ENCODE data around the gene DIO3. TPM values are rescaled to one million over a fixed set of nuclear protein-coding genes. Genes with fewer than 3 reads are reported as not detected.

Gene DIO3
- total RNA-seq, 5 donors from 2014 or later (not counting 1 experiment from before 2014, with no cell fraction given), result not detected

GRCh38 chr14:101561897-101562490 is 699 bp downstream of the DIO3 start:
- Histone ChIP-seq H3K4me3 (ENCODE audit: control insufficient read depth in 1 of 2, extremely low read depth in 1 of 2, low read length in 1 of 2) (no peak overlapping the region), H3K4me1 (ENCODE audit: control insufficient read depth in 1 of 2, extremely low read depth in 1 of 2, insufficient read depth in 2 of 2, low read length in 2 of 2) (peaks cover 0 to 2% of the 10 kb centered on the region in 2 experiments), H3K27ac (ENCODE audit: low read length) (no peak overlapping the region), H3K9me3 (no peaks in the 10 kb centered on the region), H3K36me3 (ENCODE audit: control insufficient read depth in 2 of 2, extremely low read depth in 1 of 2, insufficient read depth in 1 of 2, low read length in 1 of 2) (no peaks in the 10 kb centered on the region), H3K27me3 (replicated peaks in 1 of 2; ENCODE audit: control insufficient read depth in 2 of 2, extremely low read depth in 1 of 2, insufficient read depth in 2 of 2, low read length in 1 of 2) (peaks cover 21 to 85% of the 10 kb centered on the region in 2 experiments)
- no peaks in the 10 kb centered on the region for H3K9me3 Mint-ChIP-seq
- ChIA-PET CTCF (no interaction called here), POLR2A (no interaction called here)
- no peak for DNase-seq
- H3K4me3 Mint-ChIP-seq, result peak overlapping the region in 1 of 3 donors; percentile 43
- H3K36me3 Mint-ChIP-seq, result no peaks in the 10 kb centered on the region
- no peak overlapping the region for H3K27ac Mint-ChIP-seq
- peaks cover 48 to 72% of the 10 kb centered on the region in 2 donors for H3K27me3 Mint-ChIP-seq
- no peak for ATAC-seq (replicated peaks in 1 of 4)
- peaks cover 14 to 22% (median 17%) of the 10 kb centered on the region in 3 donors for H3K4me1 Mint-ChIP-seq
- WGBS (ENCODE audit: insufficient coverage), result 76% methylated on average over 51 of the region's 51 CpGs

DNA sequence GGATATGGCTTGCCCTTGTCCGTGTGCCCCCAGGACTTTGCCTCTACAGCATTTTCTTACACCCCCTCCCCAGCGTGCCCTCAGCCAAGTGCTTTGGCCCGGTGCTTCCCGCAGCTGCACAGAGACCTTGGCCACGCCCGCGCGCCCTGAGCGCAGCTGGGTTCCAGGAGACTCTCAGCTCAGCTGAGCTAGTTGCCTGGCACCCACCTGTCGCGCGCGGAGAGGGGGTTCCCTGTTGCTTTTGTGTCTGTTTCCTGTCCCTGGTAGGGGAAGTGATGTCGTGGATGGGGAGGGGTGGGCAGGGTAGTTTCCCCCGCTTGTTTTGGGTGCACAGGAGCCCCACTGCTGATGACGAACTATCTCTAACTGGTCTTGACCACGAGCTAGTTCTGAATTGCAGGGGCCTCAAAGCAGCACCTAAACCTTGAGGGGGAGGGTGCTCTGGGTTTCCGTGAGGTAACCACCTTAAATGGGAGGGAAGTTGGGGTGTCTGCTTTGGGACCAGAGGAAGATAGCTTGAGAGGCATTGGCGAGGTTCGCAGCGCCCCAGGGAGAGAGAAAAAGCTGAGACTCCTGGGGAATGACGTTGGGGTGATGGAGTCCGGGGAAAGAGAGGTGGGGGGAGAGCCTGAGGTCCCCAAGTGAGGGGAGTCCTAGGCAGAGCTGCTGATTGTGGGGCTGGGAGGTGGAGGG is 1.5 kb downstream of the DIO3 start:
- H3K9me3 ChIP-seq, result no peaks in the 10 kb centered on the region
- no peak overlapping the region for H3K27ac ChIP-seq (ENCODE audit: low read length)
- no peaks in the 10 kb centered on the region for H3K36me3 Mint-ChIP-seq
- DNase-seq (peak in 3 of 35 experiments; percentile 4 to 7 (median 7)), ATAC-seq (replicated peaks in 1 of 4) (peak in 1 of 4 experiments; percentile 28)
- ChIA-PET POLR2A (no interaction called here), CTCF (interaction anchor here in 1 of 2 donors (0.6 kb wide), 1 partner anchor 1557 kb away, joined by 3 read pairs; no protein-coding TSS in a partner anchor)
- H3K4me3 ChIP-seq (ENCODE audit: control insufficient read depth in 1 of 2, extremely low read depth in 1 of 2, low read length in 1 of 2), result no peak overlapping the region
- H3K27ac Mint-ChIP-seq, result peak overlapping the region in 1 of 2 donors; percentile 19
- WGBS (ENCODE audit: insufficient coverage), result 11% methylated on average over 23 of the region's 23 CpGs
- no peaks in the 10 kb centered on the region for H3K36me3 ChIP-seq (ENCODE audit: control insufficient read depth in 2 of 2, extremely low read depth in 1 of 2, insufficient read depth in 1 of 2, low read length in 1 of 2)
- peaks cover 14 to 22% (median 17%) of the 10 kb centered on the region in 3 donors for H3K4me1 Mint-ChIP-seq
- peaks cover 50 to 74% of the 10 kb centered on the region in 2 donors for H3K27me3 Mint-ChIP-seq
- H3K27me3 ChIP-seq (replicated peaks in 1 of 2; ENCODE audit: control insufficient read depth in 2 of 2, extremely low read depth in 1 of 2, insufficient read depth in 2 of 2, low read length in 1 of 2), result peaks cover 24 to 83% of the 10 kb centered on the region in 2 experiments
- H3K4me3 Mint-ChIP-seq, result peak overlapping the region in 1 of 3 donors; percentile 43
- H3K4me1 ChIP-seq (ENCODE audit: control insufficient read depth in 1 of 2, extremely low read depth in 1 of 2, insufficient read depth in 2 of 2, low read length in 2 of 2), result peaks cover 0 to 2% of the 10 kb centered on the region in 2 experiments
- no peaks in the 10 kb centered on the region for H3K9me3 Mint-ChIP-seq

DNA sequence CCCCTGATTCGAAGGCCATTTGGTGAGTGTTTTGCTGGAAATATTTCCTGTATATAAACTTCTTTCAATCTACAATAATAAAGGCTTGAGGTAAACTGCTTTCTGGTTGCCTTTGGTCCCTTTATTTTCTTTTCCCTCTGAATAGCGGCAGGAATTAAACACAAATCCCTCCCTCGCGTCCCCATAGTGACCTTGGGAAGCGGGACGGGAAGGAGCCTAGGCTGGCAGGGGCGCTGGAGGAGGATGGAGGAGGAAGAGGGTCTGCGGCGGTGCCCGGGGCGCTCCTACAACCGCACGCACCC is 2.0 kb downstream of the DIO3 start:
- Histone ChIP-seq H3K9me3 (no peaks in the 10 kb centered on the region), H3K4me3 (ENCODE audit: control insufficient read depth in 1 of 2, extremely low read depth in 1 of 2, low read length in 1 of 2) (no peak overlapping the region), H3K36me3 (ENCODE audit: control insufficient read depth in 2 of 2, extremely low read depth in 1 of 2, insufficient read depth in 1 of 2, low read length in 1 of 2) (no peaks in the 10 kb centered on the region), H3K27ac (ENCODE audit: low read length) (no peak overlapping the region), H3K4me1 (ENCODE audit: control insufficient read depth in 1 of 2, extremely low read depth in 1 of 2, insufficient read depth in 2 of 2, low read length in 2 of 2) (peaks cover 0 to 2% of the 10 kb centered on the region in 2 experiments), H3K27me3 (replicated peaks in 1 of 2; ENCODE audit: control insufficient read depth in 2 of 2, extremely low read depth in 1 of 2, insufficient read depth in 2 of 2, low read length in 1 of 2) (peaks cover 24 to 81% of the 10 kb centered on the region in 2 experiments)
- Mint-ChIP-seq H3K36me3 (no peaks in the 10 kb centered on the region), H3K4me3 (peak overlapping the region in 1 of 3 donors; percentile 30), H3K9me3 (no peaks in the 10 kb centered on the region), H3K4me1 (peaks cover 14 to 22% (median 17%) of the 10 kb centered on the region in 3 donors), H3K27ac (peak overlapping the region in 1 of 2 donors; percentile 19), H3K27me3 (peaks cover 55 to 75% of the 10 kb centered on the region in 2 donors)
- 12% methylated on average over 11 of the region's 13 CpGs for WGBS (ENCODE audit: insufficient coverage)
- ChIA-PET CTCF (no interaction called here), POLR2A (no interaction called here)
- ATAC-seq (replicated peaks in 1 of 4) (no peak), DNase-seq (no peak)

GRCh38 chr14:101563654-101564443 is 2.6 kb downstream of the DIO3 start:
- H3K4me1 Mint-ChIP-seq, result peaks cover 14 to 20% (median 17%) of the 10 kb centered on the region in 3 donors
- no peak overlapping the region for H3K4me3 ChIP-seq (ENCODE audit: control insufficient read depth in 1 of 2, extremely low read depth in 1 of 2, low read length in 1 of 2)
- no peaks in the 10 kb centered on the region for H3K9me3 Mint-ChIP-seq
- H3K36me3 ChIP-seq (ENCODE audit: control insufficient read depth in 2 of 2, extremely low read depth in 1 of 2, insufficient read depth in 1 of 2, low read length in 1 of 2), result no peaks in the 10 kb centered on the region
- ChIA-PET POLR2A (no interaction called here), CTCF (no interaction called here)
- H3K9me3 ChIP-seq, result no peaks in the 10 kb centered on the region
- H3K4me3 Mint-ChIP-seq, result no peak overlapping the region
- H3K27me3 ChIP-seq (replicated peaks in 1 of 2; ENCODE audit: control insufficient read depth in 2 of 2, extremely low read depth in 1 of 2, insufficient read depth in 2 of 2, low read length in 1 of 2), result peaks cover 20 to 78% of the 10 kb centered on the region in 2 experiments
- 4% methylated on average over 50 of the region's 54 CpGs for WGBS (ENCODE audit: insufficient coverage)
- peaks cover 53 to 72% of the 10 kb centered on the region in 2 donors for H3K27me3 Mint-ChIP-seq
- ATAC-seq (replicated peaks in 1 of 4) (no peak), DNase-seq (no peak)
- H3K4me1 ChIP-seq (ENCODE audit: control insufficient read depth in 1 of 2, extremely low read depth in 1 of 2, insufficient read depth in 2 of 2, low read length in 2 of 2), result peaks cover 0 to 2% of the 10 kb centered on the region in 2 experiments
- H3K36me3 Mint-ChIP-seq, result no peaks in the 10 kb centered on the region
- H3K27ac ChIP-seq (ENCODE audit: low read length), result no peak overlapping the region
- H3K27ac Mint-ChIP-seq, result no peak overlapping the region

DNA sequence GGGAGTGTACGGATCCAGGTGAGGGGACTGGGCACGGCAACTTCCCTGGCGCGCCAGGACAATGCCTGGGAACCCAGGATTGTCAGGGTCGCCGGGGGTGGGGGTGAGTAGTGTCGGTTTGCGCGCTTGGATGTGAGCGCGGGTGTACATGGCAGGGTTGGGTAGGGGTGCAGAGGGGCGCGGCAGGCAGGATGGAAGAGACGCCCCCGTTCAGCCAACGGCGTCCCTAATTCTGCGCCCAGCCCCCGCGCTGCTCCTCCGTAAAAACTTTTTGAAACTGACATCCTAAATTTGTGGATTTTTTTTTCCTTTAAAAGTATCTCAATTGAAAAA is 3.1 kb downstream of the DIO3 start:
- Histone ChIP-seq H3K9me3 (no peaks in the 10 kb centered on the region), H3K36me3 (ENCODE audit: control insufficient read depth in 2 of 2, extremely low read depth in 1 of 2, insufficient read depth in 1 of 2, low read length in 1 of 2) (no peaks in the 10 kb centered on the region), H3K4me1 (ENCODE audit: control insufficient read depth in 1 of 2, extremely low read depth in 1 of 2, insufficient read depth in 2 of 2, low read length in 2 of 2) (peaks cover 0 to 2% of the 10 kb centered on the region in 2 experiments), H3K27ac (ENCODE audit: low read length) (no peak overlapping the region), H3K27me3 (replicated peaks in 1 of 2; ENCODE audit: control insufficient read depth in 2 of 2, extremely low read depth in 1 of 2, insufficient read depth in 2 of 2, low read length in 1 of 2) (peaks cover 19 to 73% of the 10 kb centered on the region in 2 experiments), H3K4me3 (ENCODE audit: control insufficient read depth in 1 of 2, extremely low read depth in 1 of 2, low read length in 1 of 2) (no peak overlapping the region)
- ChIA-PET CTCF (no interaction called here), POLR2A (no interaction called here)
- Mint-ChIP-seq H3K36me3 (no peaks in the 10 kb centered on the region), H3K27me3 (peaks cover 55 to 66% of the 10 kb centered on the region in 2 donors), H3K9me3 (no peaks in the 10 kb centered on the region), H3K27ac (no peak overlapping the region), H3K4me1 (peaks cover 14 to 20% (median 17%) of the 10 kb centered on the region in 3 donors), H3K4me3 (no peak overlapping the region)
- no peak for ATAC-seq (replicated peaks in 1 of 4)
- DNase-seq, result no peak
- 9% methylated on average over 18 of the region's 21 CpGs for WGBS (ENCODE audit: insufficient coverage)

GRCh38 chr14:101564819-101565698 is 3.8 kb downstream of the DIO3 start:
- peaks cover 14 to 20% (median 17%) of the 10 kb centered on the region in 3 donors for H3K4me1 Mint-ChIP-seq
- peaks cover 55 to 65% of the 10 kb centered on the region in 2 donors for H3K27me3 Mint-ChIP-seq
- no peaks in the 10 kb centered on the region for H3K9me3 ChIP-seq
- peaks cover 0 to under 1% of the 10 kb centered on the region in 2 experiments for H3K4me1 ChIP-seq (ENCODE audit: control insufficient read depth in 1 of 2, extremely low read depth in 1 of 2, insufficient read depth in 2 of 2, low read length in 2 of 2)
- no peak overlapping the region for H3K27ac ChIP-seq (ENCODE audit: low read length)
- peak overlapping the region in 1 of 3 donors; percentile 26 for H3K4me3 Mint-ChIP-seq
- H3K36me3 ChIP-seq (ENCODE audit: control insufficient read depth in 2 of 2, extremely low read depth in 1 of 2, insufficient read depth in 1 of 2, low read length in 1 of 2), result no peaks in the 10 kb centered on the region
- ChIA-PET CTCF (no interaction called here), POLR2A (no interaction called here)
- DNase-seq (no peak), ATAC-seq (replicated peaks in 1 of 4) (no peak)
- H3K36me3 Mint-ChIP-seq, result no peaks in the 10 kb centered on the region
- no peaks in the 10 kb centered on the region for H3K9me3 Mint-ChIP-seq
- H3K4me3 ChIP-seq (ENCODE audit: control insufficient read depth in 1 of 2, extremely low read depth in 1 of 2, low read length in 1 of 2), result no peak overlapping the region
- H3K27ac Mint-ChIP-seq, result peak overlapping the region in 1 of 2 donors; percentile 1
- peaks cover 19 to 67% of the 10 kb centered on the region in 2 experiments for H3K27me3 ChIP-seq (replicated peaks in 1 of 2; ENCODE audit: control insufficient read depth in 2 of 2, extremely low read depth in 1 of 2, insufficient read depth in 2 of 2, low read length in 1 of 2)
- WGBS (ENCODE audit: insufficient coverage), result 6% methylated on average over 47 of the region's 51 CpGs
